ENCODE results near the gene WDR3. TPM values are rescaled to one million over a fixed set of nuclear protein-coding genes. Genes with fewer than 3 reads are reported as not detected.

WDR3 gene
- total RNA-seq, 1 experiment from 2014 or later, result 60.8 TPM

- no peaks in the 10 kb centered on the region for H3K36me3 ChIP-seq
- no peak overlapping the region for H3K27ac ChIP-seq
- no peaks in the 10 kb centered on the region for H3K4me1 ChIP-seq
- H3K9me3 ChIP-seq (replicated peaks), result no peaks in the 10 kb centered on the region
- DNase-seq, result no peak
- no peaks in the 10 kb centered on the region for H3K27me3 ChIP-seq
- H3K4me3 ChIP-seq, result no peak overlapping the region
Measured at GRCh38 chr1:117981455-117982192, 52.1 kb downstream of the WDR3 start.

- H3K4me3 ChIP-seq, result no peak overlapping the region
- no peaks in the 10 kb centered on the region for H3K36me3 ChIP-seq
- H3K9me3 ChIP-seq (replicated peaks), result no peaks in the 10 kb centered on the region
- DNase-seq, result no peak
- no peaks in the 10 kb centered on the region for H3K4me1 ChIP-seq
- H3K27ac ChIP-seq, result no peak overlapping the region
- H3K27me3 ChIP-seq, result no peaks in the 10 kb centered on the region
Measured at GRCh38 chr1:117985239-117985638, 55.7 kb downstream of the WDR3 start.

DNA sequence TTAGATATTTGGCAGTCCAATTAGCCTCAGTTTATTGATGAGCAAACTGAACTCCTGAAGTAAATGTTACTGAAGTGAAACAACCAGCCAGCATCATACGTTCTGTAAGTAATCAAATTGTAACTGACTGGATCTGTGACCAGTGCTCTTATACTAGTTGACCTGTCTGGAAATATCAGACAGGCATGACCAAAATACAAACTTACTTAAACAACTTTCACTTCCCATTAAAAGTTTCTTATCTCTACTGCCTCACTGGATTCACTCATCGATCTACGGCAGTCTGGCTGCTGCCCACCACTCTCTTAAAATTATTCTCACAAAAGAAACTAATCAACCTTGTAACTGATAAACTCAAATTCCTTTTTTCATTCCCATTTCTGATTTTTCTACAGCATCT lies 56.4 kb downstream of the WDR3 start:
- DNase-seq, result no peak
- no peaks in the 10 kb centered on the region for H3K4me1 ChIP-seq
- H3K27ac ChIP-seq, result no peak overlapping the region
- no peak overlapping the region for H3K4me3 ChIP-seq
- no peaks in the 10 kb centered on the region for H3K36me3 ChIP-seq
- no peaks in the 10 kb centered on the region for H3K27me3 ChIP-seq
- no peaks in the 10 kb centered on the region for H3K9me3 ChIP-seq (replicated peaks)

DNA sequence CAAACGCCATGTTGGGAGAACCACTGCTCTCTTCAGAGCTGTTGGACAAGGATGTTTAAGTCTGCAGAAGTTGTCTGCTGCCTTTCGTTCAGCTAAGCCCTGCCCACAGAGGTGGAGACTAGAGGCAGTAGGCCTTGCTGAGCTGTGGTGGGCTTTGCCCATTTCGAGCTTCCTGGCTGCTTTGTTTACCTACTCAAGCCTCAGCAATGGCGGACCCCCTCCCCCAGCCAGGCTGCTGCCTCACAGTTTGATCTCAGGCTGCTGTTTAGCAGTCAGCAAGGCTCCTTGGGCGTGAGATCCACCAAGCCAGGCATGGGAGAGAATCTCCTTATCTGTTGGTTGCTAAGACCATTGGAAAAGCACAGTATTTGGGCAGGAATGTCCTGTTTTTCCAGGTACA lies 74.8 kb downstream of the WDR3 start:
- H3K4me3 ChIP-seq, result no peak overlapping the region
- no peak overlapping the region for H3K27ac ChIP-seq
- no peaks in the 10 kb centered on the region for H3K27me3 ChIP-seq
- H3K4me1 ChIP-seq, result no peaks in the 10 kb centered on the region
- no peak for DNase-seq
- 0 out of 2 replicates have a peak, but pooled peaks cover 3% of the 10 kb centered on the region for H3K9me3 ChIP-seq (replicated peaks)
- H3K36me3 ChIP-seq, result no peaks in the 10 kb centered on the region

DNA sequence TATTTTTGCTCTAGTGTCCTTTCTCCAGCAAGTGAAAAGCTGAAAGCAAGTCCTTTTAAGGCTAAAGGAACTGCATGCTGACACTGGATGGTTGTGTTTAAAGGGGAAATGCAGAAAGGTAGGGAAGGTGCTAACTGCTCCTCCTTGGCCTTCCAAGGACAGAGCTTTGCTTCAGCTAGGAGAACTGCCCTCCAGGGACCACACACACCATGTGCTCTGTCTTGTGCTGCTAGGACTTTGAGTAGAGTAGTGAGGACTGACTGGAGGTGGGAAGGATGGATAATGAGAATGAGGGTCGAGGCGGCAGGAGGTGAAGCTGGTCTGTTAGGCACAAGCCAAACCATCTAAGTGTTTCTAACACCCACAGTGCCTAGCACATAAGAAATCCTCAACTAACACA lies 77.9 kb downstream of the WDR3 start:
- DNase-seq, result no peak
- no peaks in the 10 kb centered on the region for H3K36me3 ChIP-seq
- H3K4me3 ChIP-seq, result no peak overlapping the region
- H3K27ac ChIP-seq, result no peak overlapping the region
- no peaks in the 10 kb centered on the region for H3K4me1 ChIP-seq
- no peaks in the 10 kb centered on the region for H3K27me3 ChIP-seq
- no peaks in the 10 kb centered on the region for H3K9me3 ChIP-seq (replicated peaks)

GRCh38 chr1:118008011-118008410 lies 78.5 kb downstream of the WDR3 start:
- Histone ChIP-seq H3K27me3 (no peaks in the 10 kb centered on the region), H3K9me3 (replicated peaks) (no peaks in the 10 kb centered on the region), H3K36me3 (no peaks in the 10 kb centered on the region), H3K4me1 (no peaks in the 10 kb centered on the region), H3K4me3 (no peak overlapping the region), H3K27ac (no peak overlapping the region)
- no peak for DNase-seq

DNA sequence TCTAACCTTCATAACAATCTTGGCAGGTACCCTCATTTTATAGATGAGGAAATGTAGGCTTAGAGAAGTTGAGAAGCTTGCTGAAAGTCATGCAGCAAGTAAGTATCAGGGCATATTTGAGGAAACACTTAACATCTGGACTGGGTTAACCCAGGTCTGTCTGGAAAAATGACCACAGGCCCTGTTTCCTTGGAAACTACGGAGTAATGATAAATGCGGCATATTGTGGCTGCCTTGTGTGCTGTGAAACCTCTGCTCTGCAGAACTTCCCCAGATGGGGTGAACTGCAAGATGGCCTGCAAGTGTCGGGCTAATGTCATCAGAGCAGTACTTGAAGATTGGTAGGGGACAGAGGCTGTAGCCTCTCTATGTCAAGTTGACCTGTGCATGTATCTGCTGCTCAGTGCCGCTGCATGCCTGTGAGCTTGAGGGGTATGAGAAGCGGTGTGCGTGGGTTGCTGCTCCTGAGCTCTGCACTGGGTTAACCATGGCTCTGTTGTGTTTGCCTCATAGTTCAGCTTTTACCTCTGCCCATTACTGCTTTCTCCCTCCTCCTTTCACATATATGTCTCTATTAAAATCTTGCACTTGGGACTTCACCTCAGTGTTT lies 83.1 kb downstream of the WDR3 start:
- Histone ChIP-seq H3K36me3 (no peaks in the 10 kb centered on the region), H3K4me1 (no peaks in the 10 kb centered on the region), H3K27ac (no peak overlapping the region), H3K9me3 (replicated peaks) (no peaks in the 10 kb centered on the region), H3K27me3 (no peaks in the 10 kb centered on the region), H3K4me3 (no peak overlapping the region)
- DNase-seq, result no peak

GRCh38 chr1:118013336-118013735 lies 83.8 kb downstream of the WDR3 start:
- no peaks in the 10 kb centered on the region for H3K9me3 ChIP-seq (replicated peaks)
- no peaks in the 10 kb centered on the region for H3K36me3 ChIP-seq
- no peaks in the 10 kb centered on the region for H3K27me3 ChIP-seq
- no peaks in the 10 kb centered on the region for H3K4me1 ChIP-seq
- DNase-seq, result no peak
- no peak overlapping the region for H3K27ac ChIP-seq
- H3K4me3 ChIP-seq, result no peak overlapping the region

DNA sequence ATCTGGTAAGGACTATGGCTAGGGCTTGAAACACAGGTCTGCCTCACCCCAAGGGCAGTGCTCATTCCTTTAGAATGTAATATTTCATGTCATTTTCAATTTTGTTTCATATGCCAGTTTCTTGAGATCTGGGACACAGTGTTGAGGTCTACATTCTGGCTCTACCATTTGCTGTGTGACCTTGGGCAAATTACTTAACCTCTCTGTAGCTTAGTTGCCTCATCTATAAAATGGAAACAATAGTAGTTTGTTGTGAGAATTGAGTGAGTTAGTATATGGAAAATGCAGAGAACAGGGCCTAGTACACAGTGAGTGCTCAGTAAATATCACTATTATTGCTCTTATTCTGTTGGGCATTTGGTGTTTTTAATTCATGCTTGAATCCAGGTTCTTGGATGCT lies 84.4 kb downstream of the WDR3 start:
- H3K36me3 ChIP-seq, result no peaks in the 10 kb centered on the region
- no peak for DNase-seq
- no peaks in the 10 kb centered on the region for H3K9me3 ChIP-seq (replicated peaks)
- H3K27ac ChIP-seq, result no peak overlapping the region
- H3K27me3 ChIP-seq, result no peaks in the 10 kb centered on the region
- no peak overlapping the region for H3K4me3 ChIP-seq
- H3K4me1 ChIP-seq, result no peaks in the 10 kb centered on the region

Other genes starting within 250 kb of the WDR3 start
- 33.6 and 34.6 TPM in 2 replicates for gene GDAP2, start 118 bp upstream of the WDR3 start, total RNA-seq (2014; rRNA removed; shearing (Covaris generic))

Data from SJCRH30 (cell line).